ENCODE results near the gene MARVELD2.

- TF ChIP-seq POLR2AphosphoS5 (IDR thresholded peaks at IDR 0.05; ENCODE audit: borderline replicate concordance, low read depth, low read length): no peak
- TF ChIP-seq EZH2 (IDR thresholded peaks at IDR 0.05): no peak
- TF ChIP-seq FOXP2 (optimal IDR thresholded peaks at IDR 0.05; ENCODE audit: control extremely low read depth, extremely low read length, insufficient read depth): no peak
These were observed 70.6 kb downstream of the MARVELD2 start for GRCh38 chr5:69485471-69485870.

All from SK-N-MC (cell line).